Fibroblast of lung (primary cell): Measurements from ENCODE around the gene TPX2. TPM values are rescaled to one million over a fixed set of nuclear protein-coding genes. Genes with fewer than 3 reads are reported as not detected.

Experiments used
- DNase-seq, 2 donors: peaks; one replicate each; pipeline versions ENCODE4 v3.0.0 to v3.0.0-alpha.2; 2010; ENCODE audit warnings: low read depth in 2 of 2
- H2AFZ ChIP-seq: 2 replicates; pipeline ENCODE4 v1.5.1; 2012; ENCODE audit warnings: low read length, control low read depth, inconsistent platforms
- H3K27ac ChIP-seq: 2 replicates; pipeline ENCODE4 v1.5.1; 2011; ENCODE audit warnings: low read length, control low read depth; ENCODE audit not compliant: insufficient read depth
- H3K27me3 ChIP-seq: 2 replicates; pipeline ENCODE4 v1.5.1; 2011; ENCODE audit warnings: mild to moderate bottlenecking, low read length; ENCODE audit not compliant: control insufficient read depth, insufficient read depth
- H3K36me3 ChIP-seq: 2 replicates; pipeline ENCODE4 v1.5.1; 2011; ENCODE audit warnings: low read length; ENCODE audit not compliant: control insufficient read depth, insufficient read depth
- H3K4me1 ChIP-seq: 2 replicates; pipeline ENCODE4 v1.5.1; 2011; ENCODE audit warnings: low read length; ENCODE audit not compliant: control insufficient read depth, insufficient read depth; ENCODE audit errors: extremely low read depth
- H3K4me2 ChIP-seq: 2 replicates; pipeline ENCODE4 v1.5.1; 2011; ENCODE audit warnings: low read length, control low read depth; ENCODE audit not compliant: insufficient read depth; ENCODE audit errors: extremely low read depth
- H3K4me3 ChIP-seq, 4 experiments: fragments of 200-600 bp in 1 of 4; sonication (generic) in 1 of 4; replicated peaks in 1 of 4; 2 replicates each; pipeline ENCODE4 v1.5.1; 2011 to 2016; ENCODE audit warnings: low read length in 4 of 4, low read depth in 3 of 4, mild to moderate bottlenecking in 3 of 4, control low read depth in 2 of 4, inconsistent platforms in 1 of 4, mixed read lengths in 1 of 4; ENCODE audit not compliant: insufficient read depth in 1 of 4; ENCODE audit errors: control extremely low read depth in 1 of 4
- H3K79me2 ChIP-seq: 2 replicates; pipeline ENCODE4 v1.5.1; 2012; ENCODE audit warnings: mild to moderate bottlenecking, low read length, inconsistent platforms; ENCODE audit not compliant: control insufficient read depth, insufficient read depth
- H3K9ac ChIP-seq: 2 replicates; pipeline ENCODE4 v1.5.1; 2011; ENCODE audit warnings: mild to moderate bottlenecking, low read length, control low read depth; ENCODE audit not compliant: insufficient read depth
- H3K9me3 ChIP-seq: 2 replicates; pipeline ENCODE4 v1.5.1; 2012; ENCODE audit warnings: low read depth, low read length; ENCODE audit not compliant: control insufficient read depth, insufficient read depth
- H4K20me1 ChIP-seq: 2 replicates; pipeline ENCODE4 v1.5.1; 2011; ENCODE audit warnings: low read length; ENCODE audit not compliant: control insufficient read depth, insufficient read depth; ENCODE audit errors: extremely low read depth
- CTCF ChIP-seq, 2 donors: IDR thresholded peaks in 1 of 2; conservative IDR thresholded peaks in 1 of 2; 1 replicate in 1 of 2; 2 replicates in 1 of 2; pipeline ENCODE4 v1.5.1; 2011 to 2012; ENCODE audit warnings: low read length in 2 of 2, control low read depth in 1 of 2, inconsistent platforms in 1 of 2, low read depth in 1 of 2, mild to moderate bottlenecking in 1 of 2
- EZH2 ChIP-seq: IDR thresholded peaks from 2 replicates; pipeline ENCODE4 v1.5.1; 2012; ENCODE audit warnings: low read length, control low read depth, mild to moderate bottlenecking; ENCODE audit errors: missing control alignments
- polyA plus RNA-seq, 2 donors: library from polyadenylated mRNA; depleted of rRNA in 1 of 2; stranded (reverse) in 1 of 2; unstranded in 1 of 2; fragments of >200 nt; gene quantifications; 2 replicates each; pipeline ENCODE4 v1.2.1, GENCODE V29; 2011 to 2012; ENCODE audit warnings: missing spikeins in 1 of 2
- total RNA-seq: library from RNA; depleted of rRNA; stranded (reverse); fragments of >200 nt; gene quantifications from 2 replicates; pipeline ENCODE4 v1.2.1, GENCODE V29; 2014

TPX2 gene
- total and polyA plus RNA-seq, 2 donors (not counting 1 experiment from before 2014, with no cell fraction given), result 19.9 to 21.0 TPM

- no peaks in the 10 kb centered on the region for H3K4me1 ChIP-seq
Measured at GRCh38 chr20:31774408-31774807, 35.3 kb downstream of the TPX2 start.

GRCh38 chr20:31780839-31781238 is 41.7 kb downstream of the TPX2 start:
- Histone ChIP-seq H3K27me3 (no peaks in the 10 kb centered on the region), H3K9me3 (no peaks in the 10 kb centered on the region), H4K20me1 (no peaks in the 10 kb centered on the region), H3K4me1 (no peaks in the 10 kb centered on the region), H3K4me2 (no peak overlapping the region), H3K27ac (no peak overlapping the region), H3K4me3 (no peak overlapping the region), H3K79me2 (no peaks in the 10 kb centered on the region), H2AFZ (no peak overlapping the region), H3K9ac (no peak overlapping the region), H3K36me3 (peaks cover 10% of the 10 kb centered on the region)
- DNase-seq, result no peak
- no peak for TF ChIP-seq CTCF (conservative IDR thresholded peaks at IDR 0.05 in 1 of 2, IDR thresholded peaks at IDR 0.05 in 1 of 2; ENCODE audit: low read depth in 1 of 2, low read length in 2 of 2)
- TF ChIP-seq EZH2, result no peak

More at GRCh38 chr20:31774408-31774807, 35.3 kb downstream of the TPX2 start:
- Histone ChIP-seq H4K20me1 (no peaks in the 10 kb centered on the region), H2AFZ (no peak overlapping the region), H3K9me3 (no peaks in the 10 kb centered on the region), H3K36me3 (peaks cover 5% of the 10 kb centered on the region), H3K4me3 (no peak overlapping the region), H3K27me3 (no peaks in the 10 kb centered on the region), H3K4me2 (no peak overlapping the region), H3K79me2 (no peaks in the 10 kb centered on the region), H3K27ac (no peak overlapping the region), H3K9ac (no peak overlapping the region)
- DNase-seq, result no peak
- TF ChIP-seq CTCF (conservative IDR thresholded peaks at IDR 0.05 in 1 of 2, IDR thresholded peaks at IDR 0.05 in 1 of 2; ENCODE audit: low read depth in 1 of 2, low read length in 2 of 2) (no peak), EZH2 (no peak)

GRCh38 chr20:31781945-31782344 is 42.9 kb downstream of the TPX2 start:
- no peak overlapping the region for H3K9ac ChIP-seq
- no peaks in the 10 kb centered on the region for H3K79me2 ChIP-seq
- no peaks in the 10 kb centered on the region for H4K20me1 ChIP-seq
- H3K27ac ChIP-seq, result no peak overlapping the region
- TF ChIP-seq CTCF (conservative IDR thresholded peaks at IDR 0.05 in 1 of 2, IDR thresholded peaks at IDR 0.05 in 1 of 2; ENCODE audit: low read depth in 1 of 2, low read length in 2 of 2) (no peak), EZH2 (no peak)
- H3K4me1 ChIP-seq, result no peaks in the 10 kb centered on the region
- DNase-seq, result peak in 1 of 2 donors; percentile 13
- H2AFZ ChIP-seq, result no peak overlapping the region
- H3K4me2 ChIP-seq, result no peak overlapping the region
- no peaks in the 10 kb centered on the region for H3K27me3 ChIP-seq
- no peaks in the 10 kb centered on the region for H3K9me3 ChIP-seq
- H3K36me3 ChIP-seq, result peaks cover 10% of the 10 kb centered on the region
- no peak overlapping the region for H3K4me3 ChIP-seq
